ENCODE data around the gene SURF4. TPM values are rescaled to one million over a fixed set of nuclear protein-coding genes. Genes with fewer than 3 reads are reported as not detected.

The SURF4 gene
- total RNA-seq, 4 donors from 2014 or later: 104 to 140 (median 117) TPM

GRCh38 chr9:133390713-133391112 lies 14.9 kb upstream of the SURF4 start:
- no peak for TF ChIP-seq CTCF (IDR thresholded peaks at IDR 0.05)
- TF ChIP-seq POLR2A (IDR thresholded peaks at IDR 0.05): no peak
- H3K27ac ChIP-seq: no peak overlapping the region
- DNase-seq: no peak
- intact Hi-C loops (cut with DNase I): no loop called here
- WGBS, 2 donors: 83 to 92% methylated on average over 4 to 6 of the region's 7 CpGs
- no peaks in the 10 kb centered on the region for H3K36me3 ChIP-seq
- H3K27me3 ChIP-seq: peaks cover 0 to 56% (median 0%) of the 10 kb centered on the region in 4 donors
- H3K4me1 ChIP-seq: peaks cover 6 to 17% (median 9%) of the 10 kb centered on the region in 3 donors
- no peaks in the 10 kb centered on the region for H3K9me3 ChIP-seq
- H3K4me3 ChIP-seq: no peak overlapping the region

GRCh38 chr9:133389562-133389961 lies 13.7 kb upstream of the SURF4 start:
- peaks cover 6 to 17% (median 9%) of the 10 kb centered on the region in 3 donors for H3K4me1 ChIP-seq
- intact Hi-C loops (cut with DNase I): no loop called here
- TF ChIP-seq POLR2A (IDR thresholded peaks at IDR 0.05) (no peak), CTCF (IDR thresholded peaks at IDR 0.05) (no peak)
- H3K27ac ChIP-seq: no peak overlapping the region
- 83 to 94% methylated on average over 7 to 9 of the region's 13 CpGs for WGBS, 2 donors
- no peak for DNase-seq
- no peak overlapping the region for H3K4me3 ChIP-seq
- H3K9me3 ChIP-seq: no peaks in the 10 kb centered on the region
- no peaks in the 10 kb centered on the region for H3K36me3 ChIP-seq
- peaks cover 0 to 46% (median 0%) of the 10 kb centered on the region in 4 donors for H3K27me3 ChIP-seq

GRCh38 chr9:133389025-133389557 lies 13.2 kb upstream of the SURF4 start:
- Histone ChIP-seq H3K27ac (no peak overlapping the region), H3K9me3 (no peaks in the 10 kb centered on the region), H3K4me3 (no peak overlapping the region), H3K4me1 (peaks cover 6 to 17% (median 9%) of the 10 kb centered on the region in 3 donors), H3K27me3 (peaks cover 0 to 42% (median 0%) of the 10 kb centered on the region in 4 donors), H3K36me3 (no peaks in the 10 kb centered on the region)
- intact Hi-C loops (cut with DNase I): no loop called here
- no peak for DNase-seq
- 84 to 97% methylated on average over 4 to 10 of the region's 12 CpGs for whole genome bisulfite sequencing, 2 donors
- no peak for TF ChIP-seq POLR2A (IDR thresholded peaks at IDR 0.05)
- no peak for TF ChIP-seq CTCF (IDR thresholded peaks at IDR 0.05)

- Histone ChIP-seq H3K36me3 (no peaks in the 10 kb centered on the region), H3K4me1 (peaks cover 6 to 17% (median 9%) of the 10 kb centered on the region in 3 donors), H3K27ac (no peak overlapping the region), H3K27me3 (peaks cover 0 to 28% (median 0%) of the 10 kb centered on the region in 4 donors), H3K9me3 (no peaks in the 10 kb centered on the region), H3K4me3 (no peak overlapping the region)
- intact Hi-C loops (cut with DNase I): no loop called here
- WGBS, 2 donors: 44 to 64% methylated on average over 4 to 9 of the region's 9 CpGs
- TF ChIP-seq CTCF (IDR thresholded peaks at IDR 0.05) (no peak), POLR2A (IDR thresholded peaks at IDR 0.05) (no peak)
- no peak for DNase-seq
Measured at GRCh38 chr9:133387680-133388079, 11.8 kb upstream of the SURF4 start.

- no peak overlapping the region for H3K4me3 ChIP-seq
- peaks cover 0 to 19% (median 0%) of the 10 kb centered on the region in 4 donors for H3K27me3 ChIP-seq
- H3K27ac ChIP-seq: no peak overlapping the region
- intact Hi-C loops (cut with DNase I): no loop called here
- DNase-seq: no peak
- peaks cover 6 to 17% (median 9%) of the 10 kb centered on the region in 3 donors for H3K4me1 ChIP-seq
- H3K36me3 ChIP-seq: no peaks in the 10 kb centered on the region
- no peak for TF ChIP-seq POLR2A (IDR thresholded peaks at IDR 0.05)
- TF ChIP-seq CTCF (IDR thresholded peaks at IDR 0.05): no peak
- WGBS, 2 donors: 82 to 90% methylated on average over 7 to 9 of the region's 13 CpGs
- no peaks in the 10 kb centered on the region for H3K9me3 ChIP-seq
Measured at GRCh38 chr9:133386338-133386737, 10.5 kb upstream of the SURF4 start.

Measured in esophagus squamous epithelium (tissue), 5 donors.